BE2C (cell line): Measurements from ENCODE around the gene ELMOD3.

Source experiments
- DNase-seq: peaks from one replicate; pipeline ENCODE4 v3.0.0-alpha.2; 2020
- H3K27me3 ChIP-seq: fragments of 250-450 bp; sonication (Bioruptor Pico); 2 replicates; pipeline ENCODE4 v1.5.1; 2020; ENCODE audit warnings: mild to moderate bottlenecking
- H3K36me3 ChIP-seq: fragments of 250-450 bp; sonication (Bioruptor Pico); 2 replicates; pipeline ENCODE4 v1.5.1; 2020; ENCODE audit warnings: mild to moderate bottlenecking
- H3K4me1 ChIP-seq: fragments of 250-450 bp; sonication (Bioruptor Pico); 2 replicates; pipeline ENCODE4 v1.5.1; 2020
- H3K4me3 ChIP-seq: 2 replicates; pipeline ENCODE4 v1.5.1; 2011; ENCODE audit warnings: low read depth, low read length
- H3K9me3 ChIP-seq: fragments of 250-450 bp; sonication (Bioruptor Pico); 2 replicates; pipeline ENCODE4 v1.5.1; 2020
- TF ChIP-seq, protein P1 (sequence below): IDR thresholded peaks from 2 replicates; pipeline ENCODE4 v1.5.1; 2012; ENCODE audit warnings: mild to moderate bottlenecking, low read depth, low read length

The ELMOD3 gene

DNA sequence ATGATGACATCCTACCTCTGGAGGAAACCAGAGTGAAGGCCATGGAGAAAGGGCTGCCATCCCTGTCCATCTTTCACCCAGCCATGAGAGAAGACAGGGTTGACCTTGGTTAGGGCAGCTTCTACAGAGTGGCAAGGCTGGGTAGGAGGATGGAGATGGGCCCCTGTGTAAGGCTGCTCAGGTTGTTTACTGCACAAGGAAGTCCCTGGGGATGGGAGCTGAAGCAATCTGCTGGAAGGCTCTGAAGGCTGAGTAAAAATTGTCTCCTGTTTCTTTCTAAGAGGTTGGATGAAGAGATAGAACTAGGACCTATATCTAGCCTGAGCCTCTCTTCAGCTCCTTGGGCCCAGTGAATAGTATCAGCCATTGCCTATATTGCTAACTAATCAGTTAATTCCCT, 14.4 kb downstream of the ELMOD3 start:
- DNase-seq, result no peak
- Histone ChIP-seq H3K4me3 (no peak overlapping the region), H3K9me3 (no peaks in the 10 kb centered on the region), H3K4me1 (no peaks in the 10 kb centered on the region), H3K36me3 (no peaks in the 10 kb centered on the region), H3K27me3 (no peaks in the 10 kb centered on the region)
- TF ChIP-seq, protein P1, sequence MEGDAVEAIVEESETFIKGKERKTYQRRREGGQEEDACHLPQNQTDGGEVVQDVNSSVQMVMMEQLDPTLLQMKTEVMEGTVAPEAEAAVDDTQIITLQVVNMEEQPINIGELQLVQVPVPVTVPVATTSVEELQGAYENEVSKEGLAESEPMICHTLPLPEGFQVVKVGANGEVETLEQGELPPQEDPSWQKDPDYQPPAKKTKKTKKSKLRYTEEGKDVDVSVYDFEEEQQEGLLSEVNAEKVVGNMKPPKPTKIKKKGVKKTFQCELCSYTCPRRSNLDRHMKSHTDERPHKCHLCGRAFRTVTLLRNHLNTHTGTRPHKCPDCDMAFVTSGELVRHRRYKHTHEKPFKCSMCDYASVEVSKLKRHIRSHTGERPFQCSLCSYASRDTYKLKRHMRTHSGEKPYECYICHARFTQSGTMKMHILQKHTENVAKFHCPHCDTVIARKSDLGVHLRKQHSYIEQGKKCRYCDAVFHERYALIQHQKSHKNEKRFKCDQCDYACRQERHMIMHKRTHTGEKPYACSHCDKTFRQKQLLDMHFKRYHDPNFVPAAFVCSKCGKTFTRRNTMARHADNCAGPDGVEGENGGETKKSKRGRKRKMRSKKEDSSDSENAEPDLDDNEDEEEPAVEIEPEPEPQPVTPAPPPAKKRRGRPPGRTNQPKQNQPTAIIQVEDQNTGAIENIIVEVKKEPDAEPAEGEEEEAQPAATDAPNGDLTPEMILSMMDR, result no peak

DNA sequence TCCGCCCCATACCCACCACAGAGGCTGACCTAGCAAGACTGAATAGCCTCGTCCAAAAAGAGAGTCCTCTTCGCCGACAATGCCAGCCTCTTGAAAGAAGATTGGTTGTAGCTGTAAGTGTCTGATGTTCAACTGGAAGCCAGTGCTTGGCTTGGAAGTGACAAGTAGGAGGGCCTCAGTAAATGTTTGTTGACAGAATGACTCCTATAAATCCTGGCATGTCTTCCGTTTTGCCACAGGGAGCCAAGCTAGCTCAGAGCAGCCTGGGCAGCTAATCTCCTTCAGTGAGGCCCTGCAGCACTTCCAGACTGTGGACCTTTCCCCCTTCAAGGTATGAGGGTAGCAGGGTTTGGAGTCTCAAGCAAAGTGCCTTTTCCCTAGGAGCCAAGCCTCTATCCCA, 14.9 kb downstream of the ELMOD3 start:
- Histone ChIP-seq H3K27me3 (no peaks in the 10 kb centered on the region), H3K36me3 (no peaks in the 10 kb centered on the region), H3K4me3 (no peak overlapping the region), H3K9me3 (no peaks in the 10 kb centered on the region), H3K4me1 (no peaks in the 10 kb centered on the region)
- TF ChIP-seq, protein P1, result no peak
- no peak for DNase-seq

DNA sequence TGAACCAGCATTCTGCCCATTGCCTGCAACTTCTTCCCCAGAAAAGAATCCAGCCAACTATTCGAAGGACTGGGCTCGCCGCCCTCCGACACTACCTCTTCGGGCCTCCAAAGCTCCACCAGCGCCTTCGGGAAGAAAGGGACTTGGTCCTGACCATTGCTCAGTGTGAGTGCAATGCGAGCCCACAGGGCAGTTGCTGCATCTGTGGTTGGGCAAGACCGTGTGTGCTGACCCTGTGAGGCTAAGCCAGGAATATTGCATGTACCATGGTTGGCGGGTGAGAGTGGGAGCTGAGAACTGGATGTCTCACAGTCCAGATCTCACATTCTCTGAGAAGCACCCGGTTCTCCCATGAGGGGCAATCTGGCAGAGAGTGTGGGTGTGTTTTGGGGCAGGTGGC, 16.5 kb downstream of the ELMOD3 start:
- Histone ChIP-seq H3K4me3 (no peak overlapping the region), H3K27me3 (no peaks in the 10 kb centered on the region), H3K4me1 (no peaks in the 10 kb centered on the region), H3K36me3 (no peaks in the 10 kb centered on the region), H3K9me3 (no peaks in the 10 kb centered on the region)
- TF ChIP-seq, protein P1, result no peak
- DNase-seq, result no peak

DNA sequence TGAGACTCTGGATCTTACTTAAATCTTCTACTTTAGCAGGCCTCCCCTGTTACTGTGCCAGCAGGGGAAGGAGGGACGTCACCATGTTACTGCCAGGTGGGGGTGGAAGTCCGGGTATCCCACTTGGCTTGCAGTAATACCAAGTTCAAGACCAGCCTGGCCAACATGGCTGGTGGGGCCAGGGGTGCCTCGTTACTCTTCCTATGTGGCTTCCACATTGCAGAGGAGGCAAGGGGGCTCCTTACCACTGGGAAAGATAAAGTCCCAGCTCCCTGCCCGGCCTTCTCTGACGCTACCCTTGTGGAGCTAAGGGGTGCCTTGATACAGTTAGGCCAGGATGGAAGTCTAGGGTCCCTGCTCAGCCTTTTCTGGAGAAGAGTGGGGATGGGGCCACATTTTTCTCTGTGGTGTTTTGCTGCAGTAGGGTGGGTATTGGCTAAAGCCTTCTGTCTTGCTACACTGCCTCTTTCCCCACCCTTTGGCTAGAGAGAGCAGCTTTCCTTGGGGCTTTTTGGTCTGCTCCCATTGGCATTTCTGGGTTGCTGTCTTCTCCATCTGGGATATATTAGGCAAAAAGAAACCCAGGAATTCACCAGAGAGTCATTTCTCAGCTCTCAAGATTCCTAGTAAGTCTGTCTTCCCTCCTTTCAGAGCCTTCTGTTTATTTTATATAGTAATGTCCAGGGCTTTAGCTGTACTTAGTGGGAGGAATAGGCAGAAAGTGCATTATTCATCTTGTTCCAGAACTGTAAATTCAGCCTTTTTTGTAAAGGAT, 21.9 kb downstream of the ELMOD3 start:
- Histone ChIP-seq H3K9me3 (no peaks in the 10 kb centered on the region), H3K27me3 (no peaks in the 10 kb centered on the region), H3K4me3 (no peak overlapping the region), H3K4me1 (no peaks in the 10 kb centered on the region), H3K36me3 (no peaks in the 10 kb centered on the region)
- no peak for DNase-seq
- TF ChIP-seq, protein P1, result no peak

DNA sequence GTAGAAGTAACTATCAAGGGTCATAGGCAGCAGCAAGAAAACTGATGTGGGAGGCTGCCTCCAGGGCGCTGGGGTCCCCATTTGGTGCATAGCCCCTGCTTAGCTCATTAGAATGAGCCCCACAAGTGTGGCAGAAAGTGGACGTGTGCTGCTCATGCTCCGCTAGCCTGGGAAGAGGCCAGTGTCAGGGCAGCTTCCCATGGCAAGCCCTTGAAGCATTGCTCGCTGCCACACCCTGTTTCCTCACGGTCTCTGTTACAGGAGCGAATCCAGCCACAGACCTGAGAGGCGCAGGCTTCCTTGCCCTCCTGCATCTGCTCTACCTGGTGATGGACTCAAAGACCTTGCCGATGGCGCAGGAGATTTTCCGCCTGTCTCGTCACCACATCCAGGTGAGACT, 22.5 kb downstream of the ELMOD3 start:
- Histone ChIP-seq H3K36me3 (no peaks in the 10 kb centered on the region), H3K9me3 (no peaks in the 10 kb centered on the region), H3K4me3 (no peak overlapping the region), H3K4me1 (no peaks in the 10 kb centered on the region), H3K27me3 (no peaks in the 10 kb centered on the region)
- TF ChIP-seq, protein P1, result no peak
- no peak for DNase-seq

DNA sequence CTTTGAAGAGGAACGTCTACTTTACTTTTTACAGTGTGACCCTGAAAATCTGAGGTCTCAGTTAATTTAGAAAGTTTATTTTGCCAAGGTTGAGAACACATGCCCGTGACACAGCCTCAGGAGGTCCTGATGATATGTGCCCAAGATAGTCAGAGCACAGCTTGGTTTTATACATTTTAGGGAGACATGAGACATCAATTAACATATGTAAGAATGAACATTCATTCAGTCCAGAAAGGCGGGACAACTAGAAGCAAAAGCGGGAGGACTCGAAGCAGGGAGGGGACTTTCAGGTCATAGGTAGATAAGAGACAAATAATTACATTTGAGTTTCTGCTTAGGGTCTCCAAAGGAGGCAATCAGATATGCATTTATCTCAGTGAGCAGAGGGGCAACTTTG, 23.7 kb downstream of the ELMOD3 start:
- DNase-seq, result no peak
- TF ChIP-seq, protein P1, result no peak
- H3K27me3 ChIP-seq, result no peaks in the 10 kb centered on the region
- H3K4me1 ChIP-seq, result no peaks in the 10 kb centered on the region
- H3K4me3 ChIP-seq, result no peak overlapping the region
- H3K36me3 ChIP-seq, result no peaks in the 10 kb centered on the region
- no peaks in the 10 kb centered on the region for H3K9me3 ChIP-seq
